Prostate gland (tissue), 2 donors: Measurements from ENCODE around the gene CES2. TPM values are rescaled to one million over a fixed set of nuclear protein-coding genes. Genes with fewer than 3 reads are reported as not detected.
A peak's percentile ranks its signal among the peaks of the same experiment; 100 is the strongest.
"Not testable (repeated sequence)": the region's sequence is repeated elsewhere in the genome, so short reads cannot be mapped to it uniquely, and the experiment has no call there.

Source experiments
- DNase-seq: peaks from one replicate; pipeline ENCODE4 v3.0.0-alpha.2; 2019; ENCODE audit warnings: low spot score
- H3K27ac ChIP-seq, 2 donors: fragments of 200-600 bp; sonication (generic); 2 replicates each; pipeline ENCODE4 v1.5.1; 2017 to 2019
- H3K27me3 ChIP-seq: fragments of 200-600 bp; sonication (generic); replicated peaks from 2 replicates; pipeline ENCODE4 v1.5.1; 2019; ENCODE audit not compliant: insufficient read depth
- H3K36me3 ChIP-seq, 2 donors: fragments of 200-600 bp; sonication (generic); 1 replicate in 1 of 2; 2 replicates in 1 of 2; pipeline versions ENCODE4 v1.5.1 to v1.8.1; 2017 to 2019
- H3K4me1 ChIP-seq: fragments of 200-600 bp; sonication (generic); replicated peaks from 2 replicates; pipeline ENCODE4 v1.5.1; 2019
- H3K4me3 ChIP-seq, 2 donors: fragments of 200-600 bp; sonication (generic); 2 replicates each; pipeline ENCODE4 v1.5.1; 2017 to 2019
- H3K9me3 ChIP-seq: fragments of 200-600 bp; sonication (generic); 2 replicates; pipeline ENCODE4 v1.5.1; 2017
- CTCF ChIP-seq, 4 experiments: fragments of 200-600 bp in 2 of 4; fragments of 450-650 bp in 2 of 4; sonication (generic) in 2 of 4; IDR thresholded peaks; 1 replicate in 3 of 4; 2 replicates in 1 of 4; pipeline ENCODE4 v1.5.1; 2016 to 2019; ENCODE audit warnings: antibody characterized with exemption in 4 of 4, mild to moderate bottlenecking in 2 of 4, moderate library complexity in 2 of 4
- POLR2A ChIP-seq: fragments of 450-650 bp; IDR thresholded peaks from one replicate; pipeline ENCODE4 v1.6.1; 2016; ENCODE audit warnings: antibody characterized with exemption, mild to moderate bottlenecking
- POLR2AphosphoS5 ChIP-seq: sonication (generic); formaldehyde crosslinking; IDR thresholded peaks from one replicate; pipeline ENCODE4 v1.6.1; 2017; ENCODE audit warnings: antibody characterized with exemption
- WGBS: methylation state at CpG from one replicate; pipeline ENCODE4 v1.1.5; 2018; 5-methylcytosine and 5-hydroxymethylcytosine counted together
- intact Hi-C: fragments of 100-400 bp; cut with DNase I; formaldehyde crosslinking; loops from one replicate; pipeline ENCODE4 v1.14.2; 2022
- total RNA-seq, 2 donors: library from RNA; depleted of rRNA; stranded (reverse); fragments of >200 nt; gene quantifications; one replicate each; pipeline ENCODE4 v1.1.0, GENCODE V29; 2016

The CES2 gene
- total RNA-seq, 2 donors from 2014 or later, result 36.3 to 61.5 TPM

DNA sequence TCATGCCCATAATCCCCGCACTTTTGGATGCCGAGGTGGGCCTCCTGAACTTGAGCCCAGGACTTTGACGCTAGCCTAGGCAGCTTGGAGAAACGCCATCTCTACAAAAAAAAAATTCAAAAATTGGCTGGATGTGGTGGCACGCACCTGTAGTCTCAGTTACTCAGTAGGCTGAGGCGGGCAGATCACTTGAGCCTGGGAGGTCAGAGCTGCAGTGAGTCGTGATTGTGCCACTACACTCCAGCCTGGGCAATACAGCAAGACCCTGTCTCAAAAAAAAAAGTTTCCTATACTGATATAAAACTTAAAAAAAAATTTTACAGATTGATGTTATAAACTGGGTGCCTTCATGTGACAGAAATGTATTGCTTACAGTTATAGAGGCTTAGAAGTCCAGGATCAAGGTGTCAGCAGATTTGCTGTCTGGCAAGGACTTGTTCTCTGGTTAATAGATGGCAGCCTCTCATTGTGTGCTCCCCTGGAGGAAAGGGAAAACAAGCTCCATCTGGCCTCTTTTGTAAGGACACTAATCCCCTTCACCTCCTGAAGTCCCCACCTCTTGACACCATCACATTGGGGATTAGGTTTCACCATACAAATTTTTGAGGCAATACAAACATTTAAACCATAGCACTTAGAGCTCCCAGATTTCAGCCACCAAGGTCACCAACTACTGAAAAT lies 17.3 kb downstream of the CES2 start:
- no peaks in the 10 kb centered on the region for H3K36me3 ChIP-seq
- H3K4me1 ChIP-seq, result no peaks in the 10 kb centered on the region
- intact Hi-C loops, result loop anchor here (5.0 kb wide), 1 partner anchor 200 kb away; the partner anchor contains the start of gene B3GNT9
- H3K4me3 ChIP-seq, result no peak overlapping the region
- no peak for DNase-seq
- TF ChIP-seq POLR2AphosphoS5 (no peak), CTCF (IDR thresholded peaks at IDR 0.05) (no peak), POLR2A (no peak)
- WGBS, result 87% methylated on average over 7 of the region's 7 CpGs
- H3K9me3 ChIP-seq, result no peaks in the 10 kb centered on the region
- no peaks in the 10 kb centered on the region for H3K27me3 ChIP-seq
- H3K27ac ChIP-seq, result no peak overlapping the region

- no peak for DNase-seq
- H3K9me3 ChIP-seq, result no peaks in the 10 kb centered on the region
- WGBS, result 79% methylated on average over 10 of the region's 10 CpGs
- intact Hi-C loops, result loop anchor here (5.0 kb wide), 1 partner anchor 199 kb away; the partner anchor contains the start of gene B3GNT9
- no peaks in the 10 kb centered on the region for H3K36me3 ChIP-seq
- H3K27me3 ChIP-seq, result no peaks in the 10 kb centered on the region
- TF ChIP-seq CTCF (IDR thresholded peaks at IDR 0.05) (no peak), POLR2A (no peak)
- no peak overlapping the region for H3K4me3 ChIP-seq
- no peak overlapping the region for H3K27ac ChIP-seq
- H3K4me1 ChIP-seq, result no peaks in the 10 kb centered on the region
Observed at GRCh38 chr16:66953462-66954096, 18.3 kb downstream of the CES2 start.

DNA sequence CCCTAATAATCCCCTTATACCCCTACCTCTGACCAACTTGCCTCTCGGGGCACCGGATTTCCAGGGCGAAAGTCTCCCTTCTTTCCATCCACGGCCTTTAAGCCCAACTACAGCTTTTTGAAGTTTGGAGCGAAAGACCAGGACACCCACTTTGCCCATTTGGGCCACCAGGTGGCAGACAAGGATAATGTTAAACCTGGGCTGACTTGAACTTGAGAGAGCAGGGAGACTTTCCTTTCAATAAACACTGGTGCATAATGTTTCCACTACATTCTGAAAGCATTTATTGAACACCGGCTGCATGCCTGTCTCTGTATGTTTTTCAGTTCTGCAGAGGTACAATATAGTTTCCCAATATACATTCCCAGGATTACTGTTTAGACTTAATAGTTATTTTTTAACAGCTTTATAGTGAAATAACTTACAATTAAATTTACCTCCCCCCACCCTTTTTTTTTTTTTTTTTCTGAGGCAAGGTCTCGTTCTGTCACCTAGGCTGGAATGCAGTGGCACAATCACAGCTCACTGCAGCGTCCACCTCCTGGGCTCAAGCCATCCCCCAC lies 18.9 kb downstream of the CES2 start:
- Histone ChIP-seq H3K36me3 (no peaks in the 10 kb centered on the region), H3K4me1 (no peaks in the 10 kb centered on the region), H3K9me3 (no peaks in the 10 kb centered on the region), H3K27ac (no peak overlapping the region), H3K27me3 (no peaks in the 10 kb centered on the region), H3K4me3 (no peak overlapping the region)
- TF ChIP-seq CTCF (IDR thresholded peaks at IDR 0.05) (peak; percentile 48 to 85 (median 75)), POLR2A (no peak), POLR2AphosphoS5 (peak; percentile 56)
- 21% methylated on average over 8 of the region's 8 CpGs for WGBS
- DNase-seq, result peak; percentile 67
- intact Hi-C loops, result loop anchor here (5.0 kb wide), 1 partner anchor 198 kb away; the partner anchor contains the start of gene B3GNT9

- H3K4me1 ChIP-seq, H3K27me3 ChIP-seq, H3K27ac ChIP-seq, H3K4me3 ChIP-seq, H3K36me3 ChIP-seq, H3K9me3 ChIP-seq, intact Hi-C loops, DNase-seq: not testable (repeated sequence)
- WGBS, result 56% methylated on average over 17 of the region's 17 CpGs
Observed at GRCh38 chr16:66955363-66956153, 20.2 kb downstream of the CES2 start.

- H3K27ac ChIP-seq, H3K36me3 ChIP-seq, H3K27me3 ChIP-seq, intact Hi-C loops, H3K4me1 ChIP-seq, H3K4me3 ChIP-seq, H3K9me3 ChIP-seq, DNase-seq: not testable (repeated sequence)
- 63% methylated on average over 1 of the region's 1 CpG for WGBS
Observed at GRCh38 chr16:66956154-66956457, 20.8 kb downstream of the CES2 start.
